ENCODE measurements around the gene NAP1L5. TPM values are rescaled to one million over a fixed set of nuclear protein-coding genes. Genes with fewer than 3 reads are reported as not detected.

The NAP1L5 gene, protein sequence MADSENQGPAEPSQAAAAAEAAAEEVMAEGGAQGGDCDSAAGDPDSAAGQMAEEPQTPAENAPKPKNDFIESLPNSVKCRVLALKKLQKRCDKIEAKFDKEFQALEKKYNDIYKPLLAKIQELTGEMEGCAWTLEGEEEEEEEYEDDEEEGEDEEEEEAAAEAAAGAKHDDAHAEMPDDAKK
- total RNA-seq = 8.2 and 8.9 TPM in 2 replicates

DNA sequence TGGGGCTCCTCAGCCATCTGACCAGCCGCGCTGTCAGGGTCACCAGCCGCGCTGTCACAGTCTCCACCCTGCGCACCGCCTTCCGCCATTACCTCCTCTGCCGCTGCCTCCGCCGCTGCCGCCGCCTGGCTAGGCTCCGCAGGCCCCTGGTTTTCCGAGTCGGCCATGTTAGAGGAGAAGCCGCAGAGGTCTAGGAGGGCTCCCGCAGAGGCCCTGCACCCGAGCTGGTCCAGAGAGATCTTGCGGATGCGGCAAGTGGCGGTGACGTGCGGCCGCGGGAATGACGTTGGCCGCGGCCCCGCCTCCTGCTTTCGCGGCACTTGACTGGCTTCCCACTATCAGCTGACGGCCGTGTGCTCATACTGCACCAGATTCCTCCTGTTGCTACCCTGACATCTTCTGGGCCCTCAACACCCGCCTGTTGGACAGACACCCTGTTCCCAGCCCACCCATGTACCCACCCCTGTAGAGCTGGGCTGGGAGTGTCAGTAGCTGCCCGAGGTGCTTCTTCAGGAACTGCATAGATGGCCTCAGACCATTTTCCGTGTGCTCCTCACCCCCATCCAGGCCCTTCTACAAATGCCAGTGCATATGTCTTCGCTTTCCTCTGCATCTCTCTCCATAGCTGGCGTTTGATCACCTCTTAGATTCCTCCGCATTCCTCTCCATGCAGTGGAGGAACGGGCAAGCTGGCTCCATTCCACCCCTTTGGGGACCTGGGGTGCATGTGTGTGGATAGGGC, at the start of gene NAP1L5:
Gene NAP1L5 (minus strand): TSS at position 242 of the 742 bp plus-strand sequence. CDS start 75 bp downstream, at position 167.

Other genes starting within 250 kb of the NAP1L5 start
- not detected in 2 replicates for gene HERC5, start 240.7 kb downstream of the NAP1L5 start, total RNA-seq
- gene PYURF, start 174.1 kb downstream of the NAP1L5 start, total RNA-seq = 91.1 and 103 TPM in 2 replicates
- 13.6 and 16.1 TPM in 2 replicates for gene HERC3, start 105.3 kb downstream of the NAP1L5 start, total RNA-seq